Mucosa of stomach (tissue), 1 donor: Measurements from ENCODE around the gene PCGF5.
A peak's percentile ranks its signal among the peaks of the same experiment; 100 is the strongest.

Experiments used
- H3K27me3 ChIP-seq: one replicate; pipeline ENCODE4 v1.7.0; 2013; ENCODE audit warnings: mild to moderate bottlenecking, low read length; ENCODE audit not compliant: control insufficient read depth, insufficient read depth
- H3K36me3 ChIP-seq: one replicate; pipeline ENCODE4 v1.7.0; 2013; ENCODE audit warnings: low read length; ENCODE audit not compliant: control insufficient read depth, insufficient read depth
- H3K4me1 ChIP-seq: one replicate; pipeline ENCODE4 v1.7.0; 2013; ENCODE audit warnings: mild to moderate bottlenecking, low read length; ENCODE audit not compliant: control insufficient read depth, insufficient read depth
- H3K4me3 ChIP-seq: one replicate; pipeline ENCODE4 v1.7.0; 2013; ENCODE audit warnings: low read length
- H3K9ac ChIP-seq: one replicate; pipeline ENCODE4 v1.7.0; 2013; ENCODE audit warnings: mild to moderate bottlenecking, low read length, moderate library complexity
- H3K9me3 ChIP-seq: one replicate; pipeline ENCODE4 v1.7.0; 2013; ENCODE audit warnings: mild to moderate bottlenecking, low read length, moderate library complexity; ENCODE audit not compliant: control insufficient read depth
- donor health status: Pancreatic carcinoma.

The PCGF5 gene

DNA sequence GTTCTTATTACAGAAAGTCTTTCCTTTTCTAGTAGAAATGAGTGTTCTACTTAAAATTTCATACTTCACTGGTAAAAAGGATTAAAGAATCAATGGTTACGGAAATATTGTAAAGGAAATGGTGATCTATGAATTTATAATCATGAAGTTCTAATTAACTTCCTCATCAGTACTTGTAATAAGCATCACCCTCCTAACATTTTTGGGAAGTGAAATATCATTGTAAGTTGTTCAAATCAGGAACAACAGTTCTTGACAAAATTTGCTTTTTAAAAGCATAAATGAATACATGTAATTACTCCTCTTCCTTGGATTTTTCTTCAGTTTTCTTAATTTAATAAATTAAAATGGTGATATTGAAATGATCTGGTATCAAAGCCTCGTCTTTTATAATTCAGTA lies 5.6 kb upstream of the PCGF5 start:
- Histone ChIP-seq H3K9me3 (no peaks in the 10 kb centered on the region), H3K36me3 (no peaks in the 10 kb centered on the region), H3K9ac (no peak overlapping the region), H3K4me1 (no peaks in the 10 kb centered on the region), H3K27me3 (no peaks in the 10 kb centered on the region), H3K4me3 (no peak overlapping the region)

DNA sequence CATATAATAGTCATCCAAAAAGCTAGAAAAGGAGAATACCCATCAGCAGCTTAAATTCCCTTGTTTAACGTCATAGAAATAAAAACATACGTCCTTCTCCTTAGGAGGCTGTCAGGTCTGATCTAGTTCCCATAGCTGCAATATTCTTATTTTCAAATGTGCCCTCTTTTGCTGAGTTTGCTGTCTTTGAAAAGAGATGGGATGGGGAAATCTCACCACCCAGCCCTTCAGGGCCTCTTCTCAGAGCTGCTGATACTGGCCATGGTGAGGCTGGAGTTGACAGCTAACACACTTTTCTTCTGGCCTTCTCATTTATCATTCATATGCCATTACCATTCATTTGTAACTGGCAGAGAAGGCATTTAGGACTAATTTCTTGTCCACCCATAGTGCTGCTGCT lies 5.1 kb upstream of the PCGF5 start:
- H3K4me1 ChIP-seq: no peaks in the 10 kb centered on the region
- H3K36me3 ChIP-seq: no peaks in the 10 kb centered on the region
- H3K9ac ChIP-seq: no peak overlapping the region
- H3K4me3 ChIP-seq: no peak overlapping the region
- no peaks in the 10 kb centered on the region for H3K9me3 ChIP-seq
- no peaks in the 10 kb centered on the region for H3K27me3 ChIP-seq

DNA sequence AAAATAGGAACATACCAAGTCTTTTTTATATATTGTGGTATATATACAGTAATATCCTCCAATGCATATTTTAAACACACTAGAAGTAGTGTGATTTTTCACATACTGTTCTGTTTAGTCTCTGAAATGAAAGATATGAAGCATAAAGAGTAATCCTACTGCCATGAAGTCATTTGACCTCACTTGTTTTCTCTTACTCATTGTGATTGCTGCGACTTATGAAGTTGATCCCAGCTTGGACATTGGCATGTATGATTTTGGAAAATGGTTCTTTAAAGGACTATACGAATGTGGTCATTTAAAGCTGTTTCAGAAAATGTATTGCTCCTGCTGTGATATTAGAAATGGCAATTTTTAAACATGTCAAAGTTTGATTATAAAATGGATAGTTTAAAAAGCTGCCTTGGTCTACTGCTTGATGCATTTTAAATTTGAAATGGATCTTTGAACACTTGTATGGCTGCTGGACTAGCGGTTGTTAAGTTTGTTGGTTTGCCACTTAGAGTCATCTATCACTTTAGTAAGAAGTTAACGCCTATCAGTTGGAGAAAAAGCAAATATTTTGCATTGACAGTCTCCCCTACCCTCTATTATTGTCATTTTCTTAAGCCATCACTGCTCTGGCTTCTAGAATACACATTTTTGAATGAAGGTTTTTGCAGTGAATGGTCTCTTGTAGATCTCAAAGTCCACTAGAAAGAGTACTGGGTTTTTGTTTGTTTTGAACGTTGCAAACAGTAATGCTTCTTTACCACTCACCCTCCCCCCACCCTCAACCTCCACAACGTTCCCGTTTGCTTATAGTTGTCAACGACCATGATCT lies 881 bp upstream of the PCGF5 start:
- Histone ChIP-seq H3K9me3 (no peaks in the 10 kb centered on the region), H3K4me1 (peaks cover 12% of the 10 kb centered on the region), H3K9ac (no peak overlapping the region), H3K36me3 (no peaks in the 10 kb centered on the region), H3K27me3 (no peaks in the 10 kb centered on the region), H3K4me3 (peak overlapping the region; percentile 1)

DNA sequence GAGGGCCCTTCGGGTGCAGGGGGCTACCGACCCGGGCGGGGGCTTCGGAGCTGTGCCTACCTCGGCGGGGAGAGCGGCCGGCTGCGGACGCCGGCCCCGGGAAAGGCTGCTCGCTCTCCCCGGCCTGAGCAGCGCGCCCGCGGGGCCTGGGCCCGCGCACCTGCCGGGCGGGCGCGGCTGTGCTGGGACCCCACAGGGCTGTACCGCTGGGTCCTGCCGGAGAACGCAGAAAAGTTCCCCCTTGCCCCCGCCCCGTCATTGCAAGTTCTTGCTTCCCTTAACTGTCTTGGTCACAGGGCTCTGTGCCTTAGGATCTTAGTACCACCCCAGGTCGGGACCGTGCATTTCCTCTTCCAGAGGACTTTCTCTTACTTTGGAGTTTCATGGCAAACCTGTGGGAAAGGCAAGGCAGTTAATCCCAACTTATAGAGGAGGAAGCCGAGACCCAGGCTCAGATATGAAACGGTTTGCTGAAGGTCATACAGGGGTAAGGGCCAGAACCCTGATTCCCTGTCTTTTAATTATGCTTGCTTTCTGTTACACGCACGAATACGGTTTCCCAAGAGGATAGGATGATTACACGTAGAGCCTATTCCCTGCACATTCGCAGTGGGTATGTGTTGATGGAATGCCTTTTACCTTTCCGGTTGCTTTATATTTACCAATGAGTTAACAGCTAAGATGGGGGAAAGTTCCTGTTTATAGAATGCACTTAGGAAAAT lies 652 bp downstream of the PCGF5 start:
- H3K9me3 ChIP-seq: no peaks in the 10 kb centered on the region
- H3K27me3 ChIP-seq: no peaks in the 10 kb centered on the region
- H3K36me3 ChIP-seq: no peaks in the 10 kb centered on the region
- peak overlapping the region; percentile 92 for H3K9ac ChIP-seq
- H3K4me3 ChIP-seq: peak overlapping the region; percentile 72
- H3K4me1 ChIP-seq: peaks cover 12% of the 10 kb centered on the region

DNA sequence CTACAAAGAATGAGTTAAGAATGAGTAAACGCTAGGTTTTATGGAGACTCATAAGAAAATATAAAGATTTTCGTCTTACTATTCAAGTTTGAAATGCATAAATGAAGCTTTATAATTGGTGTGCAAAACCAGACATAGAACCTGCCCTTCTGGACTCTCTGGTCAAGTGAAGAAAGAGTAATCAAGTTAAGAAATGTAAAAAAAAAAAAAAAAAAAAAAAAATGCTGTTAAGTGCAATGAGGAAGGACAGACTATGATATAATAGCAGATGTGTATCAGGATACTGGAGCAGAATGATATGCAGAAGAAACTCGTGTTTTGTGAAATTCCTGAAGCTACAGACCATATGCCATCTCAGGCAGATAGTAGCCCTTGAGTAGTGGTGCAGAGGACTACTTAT lies 5.6 kb downstream of the PCGF5 start:
- H3K9ac ChIP-seq: no peak overlapping the region
- no peaks in the 10 kb centered on the region for H3K27me3 ChIP-seq
- H3K9me3 ChIP-seq: no peaks in the 10 kb centered on the region
- H3K36me3 ChIP-seq: no peaks in the 10 kb centered on the region
- peaks cover 12% of the 10 kb centered on the region for H3K4me1 ChIP-seq
- H3K4me3 ChIP-seq: no peak overlapping the region

DNA sequence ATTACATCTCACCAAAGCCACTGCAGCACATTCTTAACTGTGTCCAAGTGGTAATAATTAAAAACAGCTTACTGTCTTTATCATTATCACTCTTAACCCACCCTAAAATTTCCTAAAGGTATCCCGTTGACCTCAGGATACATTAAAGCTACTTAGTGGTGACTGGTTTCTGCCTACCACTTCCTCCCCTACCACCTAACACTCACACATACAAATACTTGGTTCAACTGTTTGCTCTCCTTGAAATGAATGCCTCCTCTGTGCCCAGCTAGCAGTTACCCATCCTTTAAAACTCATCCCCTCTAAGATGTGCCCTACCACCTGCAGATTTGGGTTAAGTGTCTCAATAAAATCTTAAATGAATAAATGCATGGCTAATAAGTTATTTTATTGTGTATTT lies 7.1 kb downstream of the PCGF5 start:
- Histone ChIP-seq H3K9me3 (no peaks in the 10 kb centered on the region), H3K4me1 (peaks cover 4% of the 10 kb centered on the region), H3K27me3 (no peaks in the 10 kb centered on the region), H3K9ac (no peak overlapping the region), H3K36me3 (no peaks in the 10 kb centered on the region), H3K4me3 (no peak overlapping the region)

DNA sequence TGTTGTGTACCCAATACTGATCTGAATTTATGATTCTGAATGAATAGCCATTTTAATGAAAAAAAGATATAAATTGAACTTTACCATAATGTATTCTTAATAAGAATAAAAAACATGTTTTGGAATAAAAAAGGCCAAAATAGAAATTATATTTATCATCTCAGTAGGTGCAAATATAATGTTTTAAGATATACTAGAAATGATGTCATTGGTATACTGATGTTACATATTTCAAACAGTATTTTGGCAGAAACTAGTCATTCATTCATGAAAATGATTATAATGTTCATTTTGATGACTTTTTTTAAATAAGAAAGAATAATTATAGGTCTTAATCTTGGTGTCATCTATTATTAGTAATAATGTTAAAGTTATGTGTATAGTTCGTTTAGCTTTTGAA lies 9.2 kb downstream of the PCGF5 start:
- H3K4me1 ChIP-seq: no peaks in the 10 kb centered on the region
- no peaks in the 10 kb centered on the region for H3K9me3 ChIP-seq
- H3K36me3 ChIP-seq: no peaks in the 10 kb centered on the region
- no peak overlapping the region for H3K9ac ChIP-seq
- H3K4me3 ChIP-seq: no peak overlapping the region
- H3K27me3 ChIP-seq: no peaks in the 10 kb centered on the region

DNA sequence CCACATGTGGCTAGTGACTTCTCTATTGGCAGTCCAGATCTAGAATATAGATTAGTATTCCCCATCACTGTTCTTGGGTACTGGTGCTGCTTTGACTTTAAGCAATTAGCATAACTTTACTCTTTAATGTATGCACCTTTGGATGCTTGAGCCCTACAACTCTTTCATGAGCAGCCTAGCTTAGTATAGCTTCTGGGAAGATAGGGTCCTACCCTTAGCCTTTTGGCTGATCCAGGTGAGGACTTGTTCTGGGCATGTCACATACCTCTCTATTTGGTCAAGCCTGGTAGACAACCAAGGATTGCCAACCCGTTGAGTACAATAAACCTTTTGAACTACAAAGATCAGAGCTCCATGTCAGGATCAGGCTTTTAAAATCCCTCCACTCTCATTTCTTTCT lies 17.7 kb downstream of the PCGF5 start:
- Histone ChIP-seq H3K4me3 (no peak overlapping the region), H3K9me3 (no peaks in the 10 kb centered on the region), H3K36me3 (no peaks in the 10 kb centered on the region), H3K4me1 (no peaks in the 10 kb centered on the region), H3K9ac (no peak overlapping the region), H3K27me3 (no peaks in the 10 kb centered on the region)

DNA sequence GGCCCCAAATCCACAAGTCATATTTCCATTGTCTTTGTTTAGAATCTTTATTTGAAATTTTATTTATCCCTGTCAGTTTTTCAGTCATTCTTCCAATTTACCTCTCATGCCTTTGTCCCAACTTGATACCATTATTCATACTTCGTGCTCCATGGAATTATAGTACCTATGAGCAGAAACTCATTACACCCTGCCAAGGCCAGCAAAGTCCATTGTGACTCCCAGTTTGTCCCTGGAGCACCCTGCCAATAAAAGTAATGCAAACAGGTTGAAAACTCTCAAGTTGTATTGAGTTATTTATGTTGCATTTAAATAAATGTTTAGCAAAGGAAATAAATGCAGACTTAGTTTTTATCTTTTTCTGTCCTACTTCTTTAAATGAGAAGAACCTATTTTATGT lies 19.3 kb downstream of the PCGF5 start:
- Histone ChIP-seq H3K9me3 (no peaks in the 10 kb centered on the region), H3K4me1 (no peaks in the 10 kb centered on the region), H3K9ac (no peak overlapping the region), H3K27me3 (no peaks in the 10 kb centered on the region), H3K4me3 (no peak overlapping the region), H3K36me3 (no peaks in the 10 kb centered on the region)

DNA sequence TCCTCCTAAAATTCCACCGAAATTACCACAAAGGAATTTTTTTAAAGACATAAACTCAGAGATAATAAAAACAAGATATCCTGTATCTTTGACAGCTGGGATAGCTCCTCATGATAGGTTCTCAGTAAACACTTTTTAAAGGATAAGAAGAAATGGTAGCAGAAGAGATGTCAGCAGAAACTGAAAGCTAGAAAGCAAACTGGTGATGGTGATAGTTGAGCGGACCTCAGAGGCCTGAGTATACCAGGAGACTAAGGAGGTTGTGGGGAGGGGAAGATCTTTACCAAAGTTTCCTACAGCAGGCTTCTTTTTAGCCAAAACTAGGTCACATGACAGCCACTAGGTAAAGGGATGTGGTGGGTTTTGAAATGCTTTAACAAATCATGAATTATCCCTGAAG lies 22.5 kb downstream of the PCGF5 start:
- Histone ChIP-seq H3K36me3 (no peaks in the 10 kb centered on the region), H3K9ac (no peak overlapping the region), H3K9me3 (no peaks in the 10 kb centered on the region), H3K27me3 (no peaks in the 10 kb centered on the region), H3K4me1 (no peaks in the 10 kb centered on the region), H3K4me3 (no peak overlapping the region)

DNA sequence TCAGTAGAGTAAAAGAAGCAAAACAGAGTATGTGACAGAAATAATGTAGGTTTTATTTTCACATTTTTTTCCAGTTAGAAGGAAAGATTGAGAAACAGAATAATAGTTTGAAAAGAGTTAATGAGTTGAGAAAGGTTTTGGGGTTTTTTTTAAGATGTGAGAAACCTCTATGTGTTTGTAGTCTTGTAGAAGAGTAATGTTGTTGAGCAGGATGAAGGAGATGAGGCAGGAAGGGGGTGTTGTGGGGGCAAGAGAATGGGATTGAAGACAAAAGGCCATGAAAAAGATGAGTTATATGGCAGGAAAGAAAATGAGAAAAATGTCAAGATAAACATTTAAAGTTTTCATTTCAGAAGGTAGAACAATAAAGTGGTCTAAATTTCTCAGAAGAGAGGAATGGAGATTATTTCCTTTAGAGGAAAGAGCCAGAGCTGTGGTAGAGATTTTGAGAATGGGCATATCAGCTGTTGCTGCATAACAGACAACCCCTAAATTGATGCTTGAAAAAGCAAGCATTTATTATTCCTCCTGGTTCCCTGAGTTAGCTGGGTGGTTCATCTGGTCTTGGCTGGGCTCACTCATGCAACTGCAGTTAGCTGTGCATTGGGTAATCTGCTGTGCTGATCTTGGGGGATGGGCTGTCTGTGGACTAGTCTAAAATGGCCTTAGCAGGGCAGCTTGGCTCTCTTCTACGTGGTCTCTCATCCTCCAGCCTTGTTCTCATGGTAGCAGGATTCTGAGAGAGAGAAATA lies 27.1 kb downstream of the PCGF5 start:
- Histone ChIP-seq H3K9me3 (no peaks in the 10 kb centered on the region), H3K36me3 (no peaks in the 10 kb centered on the region), H3K9ac (no peak overlapping the region), H3K27me3 (no peaks in the 10 kb centered on the region), H3K4me3 (no peak overlapping the region), H3K4me1 (no peaks in the 10 kb centered on the region)

DNA sequence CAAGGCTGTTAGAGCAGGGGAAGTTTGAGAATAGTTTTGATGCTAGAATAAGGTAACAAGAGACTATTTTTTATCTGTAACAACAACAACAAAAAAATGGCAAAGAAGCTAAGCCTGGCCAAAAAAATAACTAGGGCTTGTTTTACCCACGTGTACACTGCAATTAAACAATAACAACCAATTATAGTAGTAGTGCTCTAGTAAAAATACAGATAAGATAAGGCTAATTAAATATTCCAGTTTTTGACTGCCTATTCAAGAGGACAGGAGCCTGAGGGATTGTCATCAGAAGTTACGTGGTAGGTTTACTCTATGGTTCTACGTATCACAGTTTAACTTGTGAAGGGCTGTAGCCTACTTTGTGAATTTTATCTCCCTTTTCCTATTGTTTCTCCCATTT lies 29.2 kb downstream of the PCGF5 start:
- H3K9me3 ChIP-seq: no peaks in the 10 kb centered on the region
- H3K9ac ChIP-seq: no peak overlapping the region
- no peaks in the 10 kb centered on the region for H3K36me3 ChIP-seq
- no peak overlapping the region for H3K4me3 ChIP-seq
- no peaks in the 10 kb centered on the region for H3K27me3 ChIP-seq
- no peaks in the 10 kb centered on the region for H3K4me1 ChIP-seq
